ENCODE data around the gene RASGRF2.
"Not testable (repeated sequence)": the region's sequence is repeated elsewhere in the genome, so short reads cannot be mapped to it uniquely, and the experiment has no call there.

The RASGRF2 gene

GRCh38 chr5:81023261-81023970 lies 63.3 kb downstream of the RASGRF2 start:
- no peak for DNase-seq

GRCh38 chr5:81027481-81028058 lies 67.4 kb downstream of the RASGRF2 start:
- no peak for DNase-seq

DNA sequence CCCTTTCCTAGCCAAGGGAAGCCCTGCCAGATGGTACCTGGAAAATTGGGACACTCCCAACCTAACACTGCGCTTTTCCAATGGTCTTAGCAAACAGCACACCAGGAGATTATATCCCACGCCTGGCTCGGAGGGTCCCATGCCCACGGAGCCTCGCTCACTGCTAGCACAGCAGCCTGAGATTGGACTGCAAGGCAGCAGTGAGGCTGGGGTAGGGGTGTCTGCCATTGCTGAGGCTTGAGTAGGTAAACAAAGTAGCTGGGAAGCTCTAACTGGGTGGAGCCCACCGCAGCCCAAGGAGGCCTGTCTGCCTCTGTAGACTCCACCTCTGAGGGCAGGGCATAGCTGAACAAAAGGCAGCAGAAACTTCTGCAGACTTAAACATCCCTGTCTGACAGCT lies 68.7 kb downstream of the RASGRF2 start:
- DNase-seq, result not testable (repeated sequence)

DNA sequence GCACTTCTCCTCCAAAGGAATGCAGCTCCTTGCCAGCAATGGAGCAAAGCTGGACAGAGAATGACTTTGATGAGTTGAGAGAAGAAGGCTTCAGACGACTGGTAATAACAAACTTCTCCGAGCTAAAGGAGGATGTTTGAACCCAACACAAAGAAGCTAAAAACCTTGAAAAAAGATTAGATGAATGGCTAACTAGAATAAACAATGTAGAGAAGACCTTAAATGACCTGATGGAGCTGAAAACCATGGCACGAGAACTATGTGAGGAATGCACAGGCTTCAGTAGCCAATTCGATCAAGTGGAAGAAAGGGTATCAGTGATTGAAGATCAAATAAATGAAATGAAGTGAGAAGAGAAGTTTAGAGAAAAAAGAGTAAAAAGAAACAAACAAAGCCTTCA lies 69.6 kb downstream of the RASGRF2 start:
- DNase-seq, result not testable (repeated sequence)

DNA sequence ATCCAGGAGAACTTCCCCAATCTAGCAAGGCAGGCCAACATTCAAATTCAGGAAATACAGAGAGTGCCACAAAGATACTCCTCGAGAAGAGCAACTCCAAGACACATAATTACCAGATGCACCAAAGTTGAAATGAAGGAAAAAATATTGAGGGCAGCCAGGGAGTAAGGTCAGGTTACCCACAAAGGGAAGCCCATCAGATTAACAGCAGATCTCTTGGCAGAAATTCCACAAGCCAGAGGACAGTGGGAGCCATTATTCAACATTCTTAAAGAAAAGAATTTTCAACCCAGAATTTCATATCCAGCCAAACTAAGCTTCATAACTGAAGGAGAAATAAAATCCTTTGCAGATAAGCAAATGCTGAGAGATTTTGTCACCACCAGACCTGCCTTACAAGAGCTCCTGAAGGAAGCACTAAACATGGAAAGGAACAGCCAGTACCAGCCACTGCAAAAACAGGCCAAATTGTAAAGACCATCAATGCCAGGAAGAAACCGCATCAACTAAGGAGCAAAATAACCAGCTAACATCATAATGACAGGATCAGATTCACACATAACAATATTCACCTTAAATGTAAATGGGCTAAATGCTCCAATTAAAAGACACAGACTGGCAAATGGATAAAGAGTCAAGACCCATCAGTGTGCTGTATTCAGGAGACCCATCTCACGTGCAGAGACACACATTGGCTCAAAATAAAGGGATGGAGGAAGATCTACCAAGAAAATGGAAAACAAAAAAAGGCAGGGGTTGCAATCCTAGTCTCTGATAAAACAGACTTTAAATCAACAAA lies 70.3 kb downstream of the RASGRF2 start:
- not testable (repeated sequence) for DNase-seq

GRCh38 chr5:81035522-81035921 lies 75.4 kb downstream of the RASGRF2 start:
- DNase-seq, result no peak

GRCh38 chr5:81038495-81038894 lies 78.3 kb downstream of the RASGRF2 start:
- no peak for DNase-seq

DNA sequence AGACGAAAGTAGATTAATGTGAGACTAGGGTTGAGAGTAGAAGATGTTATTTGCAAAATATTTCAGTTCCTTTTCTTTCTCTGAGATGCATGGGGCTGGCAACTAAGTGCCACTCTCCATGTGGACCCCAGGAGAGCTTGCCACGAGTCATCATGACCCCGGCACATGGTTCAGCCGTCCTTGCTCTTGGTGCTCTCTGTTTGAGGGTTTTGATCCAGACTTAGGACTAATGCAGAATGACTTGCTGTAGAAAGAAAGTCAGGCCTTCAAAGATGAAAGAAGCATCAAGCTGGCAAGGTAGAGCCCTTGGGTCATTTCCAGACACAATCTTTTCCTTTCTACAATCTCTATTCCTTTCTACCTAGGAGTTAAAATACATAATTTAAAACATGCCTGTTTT lies 84.7 kb downstream of the RASGRF2 start:
- no peak for DNase-seq

DNA sequence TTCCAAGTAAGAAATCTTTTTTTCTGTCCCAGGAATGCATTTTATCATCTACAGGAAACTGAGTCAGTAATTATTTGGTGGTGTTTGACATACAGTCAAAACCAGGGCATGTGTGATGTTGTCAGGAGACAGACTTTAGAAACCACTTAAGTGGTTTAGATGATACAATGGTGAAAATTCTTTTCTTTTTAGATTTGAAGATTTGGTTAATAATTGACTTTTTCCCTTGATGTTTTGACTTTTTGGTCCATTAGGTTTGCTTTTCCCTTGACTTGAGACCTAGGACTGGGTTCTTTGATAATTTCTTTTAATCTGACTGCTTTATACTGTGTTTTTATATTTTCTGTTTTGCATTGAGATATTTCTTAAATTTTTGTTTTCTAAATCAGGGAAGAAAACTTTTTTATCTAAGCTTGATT lies 85.2 kb downstream of the RASGRF2 start:
- no peak for DNase-seq

- DNase-seq, result no peak
Measured at GRCh38 chr5:81046041-81046440, 85.9 kb downstream of the RASGRF2 start.

GRCh38 chr5:81052325-81052724 lies 92.2 kb downstream of the RASGRF2 start:
- no peak for DNase-seq

- DNase-seq, result not testable (repeated sequence)
Measured at GRCh38 chr5:81053282-81053681, 93.1 kb downstream of the RASGRF2 start.

- DNase-seq, result no peak
Measured at GRCh38 chr5:81058121-81058520, 98.0 kb downstream of the RASGRF2 start.

DNA sequence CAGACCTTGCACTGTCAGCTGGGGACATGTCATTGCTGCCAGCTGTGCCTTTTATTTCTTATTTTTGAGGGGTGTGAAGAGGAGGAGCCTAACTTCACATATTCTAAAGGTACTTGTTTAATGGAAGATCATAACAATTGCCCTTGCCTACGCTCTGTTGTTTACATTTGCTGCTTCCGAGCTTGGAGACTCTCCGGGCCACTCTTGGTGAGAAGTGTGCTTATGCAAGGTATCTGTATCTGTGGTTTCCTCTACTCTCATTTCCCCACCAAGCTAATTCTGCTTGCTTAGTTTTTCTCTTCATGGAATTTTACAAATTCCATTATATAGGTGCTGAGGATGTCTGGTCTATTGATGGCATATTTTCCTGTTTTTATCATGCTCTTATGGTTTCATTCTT lies 105.3 kb downstream of the RASGRF2 start:
- no peak for DNase-seq

DNA sequence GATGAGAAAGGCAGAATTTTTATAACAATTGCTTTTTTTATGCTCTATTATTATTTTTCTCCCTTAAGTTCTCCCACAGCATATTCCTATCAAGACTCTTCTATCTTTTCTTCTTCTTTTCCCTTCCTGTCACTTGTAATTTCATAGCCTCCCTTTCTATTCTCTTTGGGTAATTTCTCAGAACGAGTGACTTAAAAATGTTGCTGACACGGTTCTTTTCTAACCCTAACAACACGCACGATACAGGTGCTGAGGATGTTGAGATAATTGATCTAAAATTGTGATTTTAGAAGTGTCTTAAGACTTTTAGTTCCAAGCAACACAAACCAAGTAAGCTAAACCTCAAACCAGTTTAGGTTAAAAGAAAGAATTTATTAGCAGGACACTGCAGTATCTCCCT lies 105.9 kb downstream of the RASGRF2 start:
- DNase-seq, result no peak

- DNase-seq, result no peak
Measured at GRCh38 chr5:81067406-81067805, 107.2 kb downstream of the RASGRF2 start.

DNA sequence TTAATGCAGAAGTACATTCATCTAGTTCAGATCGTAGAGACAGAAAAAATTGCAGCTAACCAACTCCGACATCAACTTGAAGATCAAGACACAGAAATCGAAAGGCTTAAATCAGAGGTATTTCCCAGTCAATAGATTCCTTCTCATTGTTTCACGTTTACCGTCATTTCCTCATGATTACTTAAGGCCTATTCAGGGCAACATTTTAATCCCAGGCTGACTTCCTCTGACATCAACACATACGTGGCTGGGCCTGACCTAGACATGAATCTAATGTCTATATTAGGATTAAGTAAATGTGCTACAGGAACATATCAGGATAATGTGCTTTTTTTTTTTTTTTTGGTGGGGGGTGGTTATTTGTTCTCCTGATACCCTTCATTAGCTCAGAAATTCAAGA lies 107.9 kb downstream of the RASGRF2 start:
- DNase-seq, result no peak

DNA sequence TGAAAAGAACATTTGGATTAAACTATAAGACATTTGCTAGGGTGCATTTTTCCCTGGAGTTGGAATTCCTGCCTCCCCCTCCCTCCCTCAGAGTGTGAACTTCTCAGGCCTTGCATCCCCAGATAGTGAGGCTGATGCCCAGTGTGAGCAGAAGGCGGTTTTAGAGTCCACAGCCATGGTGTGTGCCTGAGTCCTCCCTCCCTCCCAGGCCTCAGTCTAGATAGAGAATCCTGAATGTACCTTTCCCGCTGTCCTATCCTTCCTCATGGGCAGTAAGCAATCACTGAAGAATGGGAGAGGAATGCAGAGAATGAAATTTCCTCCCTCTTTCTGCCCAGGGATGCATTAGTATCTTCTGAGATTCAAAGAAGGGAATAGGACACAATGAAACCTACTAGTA lies 108.5 kb downstream of the RASGRF2 start:
- no peak for DNase-seq

GRCh38 chr5:81069990-81070389 lies 109.8 kb downstream of the RASGRF2 start:
- DNase-seq, result no peak

DNA sequence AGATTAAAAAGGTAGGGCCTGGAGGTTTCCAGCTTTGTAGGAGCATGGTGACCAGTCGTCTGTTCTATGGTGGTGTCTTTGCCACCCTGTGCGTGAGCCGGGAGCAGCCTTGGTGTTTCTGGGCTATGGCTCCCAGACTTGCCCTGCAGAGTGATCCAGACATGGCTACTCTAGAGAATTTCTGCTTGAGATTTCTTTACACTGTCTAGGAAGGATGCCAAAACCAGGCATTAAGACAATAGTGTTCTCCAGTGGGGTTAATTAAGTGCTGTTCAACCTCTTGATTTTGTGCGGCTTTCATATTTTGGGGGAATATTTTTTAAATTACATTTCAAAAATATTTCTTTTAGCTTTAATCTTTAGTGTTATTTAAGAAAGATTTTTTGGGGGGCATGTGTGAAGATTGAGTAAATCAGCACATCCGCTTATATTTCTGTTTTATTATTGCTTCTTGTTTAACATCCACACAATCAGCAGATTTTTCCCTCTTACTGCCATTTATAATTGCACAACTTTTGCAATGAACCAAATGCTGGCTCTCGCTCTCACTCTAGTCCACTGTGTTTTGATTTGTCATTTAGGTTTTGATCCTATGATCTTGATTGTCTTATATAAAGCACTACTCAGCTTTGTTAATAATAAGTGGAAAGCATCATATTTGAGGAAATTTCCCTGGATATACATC lies 110.5 kb downstream of the RASGRF2 start:
- DNase-seq, result no peak

DNA sequence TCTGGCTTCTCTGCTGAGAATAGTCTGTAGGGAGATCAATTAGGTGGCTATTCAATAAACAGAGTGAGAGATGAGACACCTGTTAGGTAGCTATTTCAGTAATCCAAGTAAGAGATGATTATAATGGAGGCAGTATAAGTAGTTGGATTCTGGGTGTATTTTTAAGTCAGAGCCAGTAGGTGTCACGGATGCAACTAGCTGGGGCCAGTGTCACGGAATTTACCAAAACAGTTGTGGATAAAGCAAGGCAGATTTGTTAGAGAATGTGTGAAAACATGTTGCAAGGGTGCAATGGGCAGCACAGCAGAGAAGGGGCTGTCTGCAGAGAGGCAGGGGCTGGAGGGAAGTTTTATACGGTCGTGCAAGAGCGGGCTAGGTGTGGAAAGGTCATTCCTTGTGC lies 114.9 kb downstream of the RASGRF2 start:
- no peak for DNase-seq

- DNase-seq, result no peak
Measured at GRCh38 chr5:81077105-81077504, 116.9 kb downstream of the RASGRF2 start.

DNA sequence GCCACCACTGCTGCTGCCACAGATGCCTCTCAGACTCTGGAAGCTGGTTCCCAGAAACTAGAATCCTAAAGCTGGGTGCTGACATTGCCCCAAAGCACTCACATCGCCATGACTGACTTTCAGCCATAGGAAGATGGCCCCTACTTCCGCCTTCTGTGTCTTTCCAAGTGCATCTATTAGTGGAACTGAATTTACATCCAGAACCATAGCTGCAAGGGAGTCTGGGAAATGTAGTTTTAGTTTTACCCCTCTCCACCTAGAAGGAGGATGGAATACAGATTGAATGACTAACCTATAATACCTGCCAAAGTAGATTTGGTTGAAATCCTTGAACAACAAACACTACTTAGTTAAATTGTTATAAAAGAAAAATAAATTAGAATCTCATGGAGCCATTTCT lies 118.8 kb downstream of the RASGRF2 start:
- no peak for DNase-seq
